Astrocyte of the hippocampus (primary cell): Measurements from ENCODE around the gene ITGA3.
"Not testable (repeated sequence)": the region's sequence is repeated elsewhere in the genome, so short reads cannot be mapped to it uniquely, and the experiment has no call there.

Experiments
- DNase-seq: peaks from one replicate; pipeline ENCODE4 v3.0.0; 2011; ENCODE audit warnings: low read depth, low spot score

The ITGA3 gene

GRCh38 chr17:50034498-50035364 is 21.2 kb upstream of the ITGA3 start:
- DNase-seq = no peak

GRCh38 chr17:50035421-50035879 is 20.5 kb upstream of the ITGA3 start:
- DNase-seq = no peak

- DNase-seq = no peak
Observed at GRCh38 chr17:50035945-50036344, 20.0 kb upstream of the ITGA3 start.

GRCh38 chr17:50036455-50037261 is 19.3 kb upstream of the ITGA3 start:
- no peak for DNase-seq

- peak; percentile 86 for DNase-seq
Observed at GRCh38 chr17:50037321-50038107, 18.4 kb upstream of the ITGA3 start.

- no peak for DNase-seq
Observed at GRCh38 chr17:50039058-50039457, 16.9 kb upstream of the ITGA3 start.

- DNase-seq = not testable (repeated sequence)
Observed at GRCh38 chr17:50040496-50040895, 15.4 kb upstream of the ITGA3 start.

- DNase-seq = no peak
Observed at GRCh38 chr17:50042211-50042610, 13.7 kb upstream of the ITGA3 start.

GRCh38 chr17:50043290-50044148 is 12.4 kb upstream of the ITGA3 start:
- peak; percentile 80 for DNase-seq

- DNase-seq = no peak
Observed at GRCh38 chr17:50044483-50044882, 11.4 kb upstream of the ITGA3 start.

GRCh38 chr17:50045154-50045553 is 10.8 kb upstream of the ITGA3 start:
- no peak for DNase-seq

GRCh38 chr17:50046179-50046578 is 9.7 kb upstream of the ITGA3 start:
- DNase-seq = no peak

GRCh38 chr17:50046667-50047066 is 9.2 kb upstream of the ITGA3 start:
- no peak for DNase-seq

- no peak for DNase-seq
Observed at GRCh38 chr17:50047083-50047482, 8.8 kb upstream of the ITGA3 start.

- DNase-seq = peak; percentile 84
Observed at GRCh38 chr17:50047488-50048126, 8.3 kb upstream of the ITGA3 start.

- DNase-seq = peak; percentile 81
Observed at GRCh38 chr17:50048146-50048720, 7.7 kb upstream of the ITGA3 start.

GRCh38 chr17:50048988-50049387 is 6.9 kb upstream of the ITGA3 start:
- no peak for DNase-seq

GRCh38 chr17:50049636-50050035 is 6.3 kb upstream of the ITGA3 start:
- no peak for DNase-seq

- no peak for DNase-seq
Observed at GRCh38 chr17:50050431-50051032, 5.4 kb upstream of the ITGA3 start.
